Activated naive CD4-positive, alpha-beta T cell treated with anti-CD3 and anti-CD28 coated beads, Interleukin-2, amount 50 U/mL, for 24 hours (primary cell): ENCODE data around the gene THADA.

Experiments
- H3K27ac Mint-ChIP-seq: one replicate; pipeline ENCODE4 v1.8.0; 2021; ENCODE audit warnings: mild to moderate bottlenecking, mixed read lengths
- H3K27me3 Mint-ChIP-seq: one replicate; pipeline ENCODE4 v1.8.0; 2021; ENCODE audit warnings: mixed read lengths
- H3K36me3 Mint-ChIP-seq: one replicate; pipeline ENCODE4 v1.8.0; 2021; ENCODE audit warnings: mixed read lengths
- H3K4me1 Mint-ChIP-seq: one replicate; pipeline ENCODE4 v1.8.0; 2021; ENCODE audit warnings: mixed read lengths
- H3K4me3 Mint-ChIP-seq: one replicate; pipeline ENCODE4 v1.8.0; 2021; ENCODE audit warnings: mild to moderate bottlenecking, mixed read lengths
- H3K9me3 Mint-ChIP-seq: one replicate; pipeline ENCODE4 v1.8.0; 2021; ENCODE audit warnings: mixed read lengths

The THADA gene

GRCh38 chr2:43222475-43223309 is 373.1 kb downstream of the THADA start:
- Mint-ChIP-seq H3K36me3 (peaks cover 11% of the 10 kb centered on the region), H3K27ac (peak overlapping the region; percentile 98), H3K27me3 (no peaks in the 10 kb centered on the region), H3K4me1 (peaks cover 55% of the 10 kb centered on the region), H3K9me3 (no peaks in the 10 kb centered on the region), H3K4me3 (peak overlapping the region; percentile 96)

- Mint-ChIP-seq H3K27ac (peak overlapping the region; percentile 98), H3K9me3 (no peaks in the 10 kb centered on the region), H3K4me3 (peak overlapping the region; percentile 96), H3K27me3 (no peaks in the 10 kb centered on the region), H3K36me3 (peaks cover 11% of the 10 kb centered on the region), H3K4me1 (peaks cover 58% of the 10 kb centered on the region)
Measured at GRCh38 chr2:43221763-43222474, 373.9 kb downstream of the THADA start.

- Mint-ChIP-seq H3K9me3 (no peaks in the 10 kb centered on the region), H3K27me3 (no peaks in the 10 kb centered on the region), H3K4me1 (peaks cover 58% of the 10 kb centered on the region), H3K27ac (peak overlapping the region; percentile 98), H3K4me3 (peak overlapping the region; percentile 96), H3K36me3 (peaks cover 11% of the 10 kb centered on the region)
Measured at GRCh38 chr2:43221124-43221762, 374.6 kb downstream of the THADA start.

- Mint-ChIP-seq H3K27ac (peak overlapping the region; percentile 98), H3K4me1 (peaks cover 58% of the 10 kb centered on the region), H3K36me3 (peaks cover 11% of the 10 kb centered on the region), H3K27me3 (no peaks in the 10 kb centered on the region), H3K9me3 (no peaks in the 10 kb centered on the region), H3K4me3 (peak overlapping the region; percentile 96)
Measured at GRCh38 chr2:43220760-43221123, 375.1 kb downstream of the THADA start.

- no peaks in the 10 kb centered on the region for H3K9me3 Mint-ChIP-seq
- peaks cover 11% of the 10 kb centered on the region for H3K36me3 Mint-ChIP-seq
- peak overlapping the region; percentile 98 for H3K27ac Mint-ChIP-seq
- no peaks in the 10 kb centered on the region for H3K27me3 Mint-ChIP-seq
- H3K4me1 Mint-ChIP-seq: peaks cover 58% of the 10 kb centered on the region
- peak overlapping the region; percentile 96 for H3K4me3 Mint-ChIP-seq
Measured at GRCh38 chr2:43220229-43220751, 375.5 kb downstream of the THADA start.

GRCh38 chr2:43219383-43220228 is 376.2 kb downstream of the THADA start:
- H3K36me3 Mint-ChIP-seq: peaks cover 11% of the 10 kb centered on the region
- H3K4me1 Mint-ChIP-seq: peaks cover 58% of the 10 kb centered on the region
- H3K27me3 Mint-ChIP-seq: no peaks in the 10 kb centered on the region
- H3K9me3 Mint-ChIP-seq: no peaks in the 10 kb centered on the region
- H3K27ac Mint-ChIP-seq: peak overlapping the region; percentile 98
- H3K4me3 Mint-ChIP-seq: peak overlapping the region; percentile 96

GRCh38 chr2:43218702-43219382 is 377.0 kb downstream of the THADA start:
- Mint-ChIP-seq H3K27me3 (no peaks in the 10 kb centered on the region), H3K36me3 (peaks cover 8% of the 10 kb centered on the region), H3K9me3 (no peaks in the 10 kb centered on the region), H3K4me3 (peak overlapping the region; percentile 96), H3K4me1 (peaks cover 58% of the 10 kb centered on the region), H3K27ac (peak overlapping the region; percentile 87)

GRCh38 chr2:43218155-43218701 is 377.6 kb downstream of the THADA start:
- Mint-ChIP-seq H3K4me3 (peak overlapping the region; percentile 96), H3K27me3 (no peaks in the 10 kb centered on the region), H3K27ac (peak overlapping the region; percentile 46), H3K36me3 (peaks cover 6% of the 10 kb centered on the region), H3K4me1 (peaks cover 56% of the 10 kb centered on the region), H3K9me3 (no peaks in the 10 kb centered on the region)

- Mint-ChIP-seq H3K9me3 (no peaks in the 10 kb centered on the region), H3K27me3 (no peaks in the 10 kb centered on the region), H3K4me3 (peak overlapping the region; percentile 21), H3K27ac (peak overlapping the region; percentile 68), H3K4me1 (peaks cover 60% of the 10 kb centered on the region), H3K36me3 (peaks cover 3% of the 10 kb centered on the region)
Measured at GRCh38 chr2:43217228-43218154, 378.3 kb downstream of the THADA start.

GRCh38 chr2:43216629-43217028 is 379.2 kb downstream of the THADA start:
- no peaks in the 10 kb centered on the region for H3K27me3 Mint-ChIP-seq
- peaks cover 55% of the 10 kb centered on the region for H3K4me1 Mint-ChIP-seq
- no peak overlapping the region for H3K27ac Mint-ChIP-seq
- H3K36me3 Mint-ChIP-seq: peaks cover 3% of the 10 kb centered on the region
- no peak overlapping the region for H3K4me3 Mint-ChIP-seq
- no peaks in the 10 kb centered on the region for H3K9me3 Mint-ChIP-seq

GRCh38 chr2:43215673-43216255 is 380.1 kb downstream of the THADA start:
- no peak overlapping the region for H3K4me3 Mint-ChIP-seq
- H3K36me3 Mint-ChIP-seq: peaks cover 3% of the 10 kb centered on the region
- H3K9me3 Mint-ChIP-seq: no peaks in the 10 kb centered on the region
- no peaks in the 10 kb centered on the region for H3K27me3 Mint-ChIP-seq
- no peak overlapping the region for H3K27ac Mint-ChIP-seq
- H3K4me1 Mint-ChIP-seq: peaks cover 50% of the 10 kb centered on the region

GRCh38 chr2:43214253-43214652 is 381.6 kb downstream of the THADA start:
- H3K4me3 Mint-ChIP-seq: no peak overlapping the region

GRCh38 chr2:43212931-43213330 is 382.9 kb downstream of the THADA start:
- H3K27ac Mint-ChIP-seq: no peak overlapping the region
- no peaks in the 10 kb centered on the region for H3K9me3 Mint-ChIP-seq
- H3K4me3 Mint-ChIP-seq: no peak overlapping the region
- peaks cover 4% of the 10 kb centered on the region for H3K36me3 Mint-ChIP-seq
- no peaks in the 10 kb centered on the region for H3K27me3 Mint-ChIP-seq
- peaks cover 42% of the 10 kb centered on the region for H3K4me1 Mint-ChIP-seq

More at GRCh38 chr2:43214253-43214652, 381.6 kb downstream of the THADA start:
- no peaks in the 10 kb centered on the region for H3K27me3 Mint-ChIP-seq
- H3K36me3 Mint-ChIP-seq: peaks cover 4% of the 10 kb centered on the region
- peaks cover 48% of the 10 kb centered on the region for H3K4me1 Mint-ChIP-seq
- no peak overlapping the region for H3K27ac Mint-ChIP-seq
- H3K9me3 Mint-ChIP-seq: no peaks in the 10 kb centered on the region
